Thyroid gland (tissue), 4 donors: Measurements from ENCODE around the gene MYH10. TPM values are rescaled to one million over a fixed set of nuclear protein-coding genes. Genes with fewer than 3 reads are reported as not detected.

Experiments used
- DNase-seq, 2 donors: peaks; one replicate each; pipeline ENCODE4 v3.0.0-alpha.2; 2019
- H3K27ac ChIP-seq, 3 donors: fragments of 200-600 bp; sonication (generic); 1 replicate in 2 of 3; 2 replicates in 1 of 3; pipeline ENCODE4 v1.5.1; 2016 to 2019; ENCODE audit warnings: mild to moderate bottlenecking in 1 of 3, moderate library complexity in 1 of 3
- H3K27me3 ChIP-seq: fragments of 200-600 bp; sonication (generic); one replicate; pipeline ENCODE4 v1.5.1; 2019
- H3K36me3 ChIP-seq, 2 donors: fragments of 200-600 bp; sonication (generic); one replicate each; pipeline ENCODE4 v1.5.1; 2016 to 2019
- H3K4me1 ChIP-seq, 2 donors: fragments of 200-600 bp; sonication (generic); one replicate each; pipeline ENCODE4 v1.5.1; 2017 to 2019
- H3K4me3 ChIP-seq, 3 donors: fragments of 200-600 bp; sonication (generic); replicated peaks in 1 of 3; 1 replicate in 2 of 3; 2 replicates in 1 of 3; pipeline ENCODE4 v1.5.1; 2016; ENCODE audit warnings: mild to moderate bottlenecking in 1 of 3
- H3K9me3 ChIP-seq: fragments of 200-600 bp; sonication (generic); one replicate; pipeline ENCODE4 v1.5.1; 2017
- POLR2A ChIP-seq, 2 donors: fragments of 450-650 bp; IDR thresholded peaks; one replicate each; pipeline ENCODE4 v1.6.1; 2017; ENCODE audit warnings: antibody characterized with exemption in 2 of 2, mild to moderate bottlenecking in 2 of 2, moderate library complexity in 1 of 2
- WGBS, 2 donors: methylation state at CpG; one replicate each; pipeline ENCODE4 v1.1.5; 2017; 5-methylcytosine and 5-hydroxymethylcytosine counted together
- intact Hi-C: fragments of 100-400 bp; cut with DNase I; formaldehyde crosslinking; loops from one replicate; pipeline ENCODE4 v1.15.1; 2023
- total RNA-seq, 4 donors: library from RNA; depleted of rRNA; stranded (reverse); fragments of >200 nt; gene quantifications; one replicate each; pipeline ENCODE4 v1.2.3, GENCODE V29; 2016
- TF ChIP-seq, protein P1 (sequence below), 6 experiments: fragments of 200-600 bp in 3 of 6; fragments of 450-650 bp in 3 of 6; sonication (generic) in 3 of 6; IDR thresholded peaks; one replicate each; pipeline ENCODE4 v1.5.1; 2016 to 2019; ENCODE audit warnings: antibody characterized with exemption in 6 of 6, mild to moderate bottlenecking in 2 of 6, inconsistent platforms in 1 of 6, moderate library complexity in 1 of 6

The MYH10 gene
- total RNA-seq, 4 donors from 2014 or later: 40.8 to 72.2 (median 44.2) TPM

DNA sequence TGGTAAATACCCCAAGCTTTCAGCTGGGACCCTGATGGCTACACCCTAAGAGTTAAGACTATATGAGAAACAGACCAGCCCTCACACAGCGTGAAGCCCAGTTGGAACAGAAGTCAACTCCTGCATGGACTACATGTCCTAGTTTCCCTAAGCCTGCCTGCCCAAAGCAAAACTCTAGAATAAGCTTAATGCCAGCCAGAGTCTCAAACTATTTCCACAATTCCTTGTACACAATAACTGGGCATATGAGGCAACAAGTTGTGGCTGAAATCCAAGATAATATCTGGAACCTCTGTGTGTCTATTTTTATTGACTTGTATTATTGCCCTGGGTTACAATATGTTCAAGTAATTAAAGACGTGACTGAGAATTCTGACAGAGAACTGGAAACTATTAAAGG lies 19.4 kb downstream of the MYH10 start:
- no peaks in the 10 kb centered on the region for H3K9me3 ChIP-seq
- H3K27me3 ChIP-seq: no peaks in the 10 kb centered on the region
- TF ChIP-seq, protein P1, sequence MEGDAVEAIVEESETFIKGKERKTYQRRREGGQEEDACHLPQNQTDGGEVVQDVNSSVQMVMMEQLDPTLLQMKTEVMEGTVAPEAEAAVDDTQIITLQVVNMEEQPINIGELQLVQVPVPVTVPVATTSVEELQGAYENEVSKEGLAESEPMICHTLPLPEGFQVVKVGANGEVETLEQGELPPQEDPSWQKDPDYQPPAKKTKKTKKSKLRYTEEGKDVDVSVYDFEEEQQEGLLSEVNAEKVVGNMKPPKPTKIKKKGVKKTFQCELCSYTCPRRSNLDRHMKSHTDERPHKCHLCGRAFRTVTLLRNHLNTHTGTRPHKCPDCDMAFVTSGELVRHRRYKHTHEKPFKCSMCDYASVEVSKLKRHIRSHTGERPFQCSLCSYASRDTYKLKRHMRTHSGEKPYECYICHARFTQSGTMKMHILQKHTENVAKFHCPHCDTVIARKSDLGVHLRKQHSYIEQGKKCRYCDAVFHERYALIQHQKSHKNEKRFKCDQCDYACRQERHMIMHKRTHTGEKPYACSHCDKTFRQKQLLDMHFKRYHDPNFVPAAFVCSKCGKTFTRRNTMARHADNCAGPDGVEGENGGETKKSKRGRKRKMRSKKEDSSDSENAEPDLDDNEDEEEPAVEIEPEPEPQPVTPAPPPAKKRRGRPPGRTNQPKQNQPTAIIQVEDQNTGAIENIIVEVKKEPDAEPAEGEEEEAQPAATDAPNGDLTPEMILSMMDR (IDR thresholded peaks at IDR 0.05): no peak
- no peak for TF ChIP-seq POLR2A (IDR thresholded peaks at IDR 0.05)
- H3K36me3 ChIP-seq: no peaks in the 10 kb centered on the region
- no peak overlapping the region for H3K27ac ChIP-seq
- H3K4me3 ChIP-seq: no peak overlapping the region
- whole genome bisulfite sequencing, 2 donors: 77 to 86% methylated on average over 2 of the region's 2 CpGs
- no peak for DNase-seq
- intact Hi-C loops: no loop called here
- peaks cover 7 to 22% of the 10 kb centered on the region in 2 donors for H3K4me1 ChIP-seq

DNA sequence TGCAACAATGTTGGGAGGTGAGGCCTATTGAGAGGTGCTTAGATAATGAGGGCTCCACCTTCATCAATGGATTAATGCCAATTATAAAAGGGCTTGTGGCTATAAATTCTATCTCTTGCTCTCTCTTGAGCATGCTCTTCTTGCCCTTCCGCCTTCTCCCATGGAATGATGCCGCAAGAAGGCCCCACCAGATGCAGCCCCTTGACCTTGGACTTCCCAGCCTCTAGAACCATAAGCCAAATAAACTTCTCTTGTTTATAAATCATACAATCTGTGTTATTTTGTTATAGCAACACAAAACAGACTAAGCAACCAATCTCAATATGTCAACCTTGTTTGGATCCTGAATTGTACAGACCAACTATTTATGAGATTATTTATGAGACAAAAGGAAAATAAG lies 20.0 kb downstream of the MYH10 start:
- no peak for DNase-seq
- Histone ChIP-seq H3K4me1 (peaks cover 12 to 24% of the 10 kb centered on the region in 2 donors), H3K27ac (no peak overlapping the region), H3K27me3 (no peaks in the 10 kb centered on the region), H3K36me3 (no peaks in the 10 kb centered on the region), H3K9me3 (no peaks in the 10 kb centered on the region), H3K4me3 (no peak overlapping the region)
- no peak for TF ChIP-seq POLR2A (IDR thresholded peaks at IDR 0.05)
- TF ChIP-seq, protein P1 (IDR thresholded peaks at IDR 0.05): no peak
- intact Hi-C loops: no loop called here
- 91 to 93% methylated on average over 2 of the region's 2 CpGs for WGBS, 2 donors

DNA sequence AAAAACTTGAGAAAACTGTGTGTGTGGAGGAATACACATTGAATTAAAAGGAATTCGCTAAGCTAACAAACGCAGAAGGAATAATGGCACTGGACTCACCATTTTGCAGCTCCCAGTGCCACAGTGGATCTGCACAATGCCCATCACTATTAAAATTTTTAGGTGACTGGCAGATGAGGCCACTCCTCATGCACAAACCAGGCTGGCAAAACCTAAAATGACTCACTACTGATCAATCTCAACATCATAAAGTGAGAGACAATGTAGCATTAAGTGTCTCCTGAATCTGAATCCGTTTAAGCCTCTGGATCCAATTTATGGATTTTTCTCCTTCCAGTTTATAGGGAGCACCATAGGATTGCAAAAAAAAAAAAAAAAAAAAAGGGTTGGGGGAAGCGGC lies 20.6 kb downstream of the MYH10 start:
- no peak overlapping the region for H3K27ac ChIP-seq

DNA sequence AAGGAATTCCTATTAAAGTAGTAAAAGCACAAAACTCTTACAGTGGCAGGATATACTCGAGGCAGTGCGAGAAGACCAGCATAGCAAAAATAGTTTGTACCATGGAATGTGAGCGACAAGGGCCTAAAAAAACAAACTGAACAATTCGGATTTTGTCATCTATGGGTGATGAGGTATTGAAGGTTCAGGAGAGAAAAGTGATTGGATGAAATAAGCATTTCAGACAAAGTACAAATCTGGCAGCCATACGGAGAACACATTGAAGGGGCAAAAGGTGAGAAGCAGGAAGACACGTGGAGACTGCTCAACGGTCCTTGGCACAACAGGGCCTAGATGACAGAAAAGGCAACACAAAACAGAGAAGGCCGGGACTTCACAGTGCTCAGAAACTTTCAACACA lies 22.5 kb downstream of the MYH10 start:
- intact Hi-C loops: no loop called here

More for the DNA sequence above, 20.6 kb downstream of the MYH10 start:
- DNase-seq: no peak
- no peak overlapping the region for H3K4me3 ChIP-seq
- H3K36me3 ChIP-seq: no peaks in the 10 kb centered on the region
- peaks cover 12 to 24% of the 10 kb centered on the region in 2 donors for H3K4me1 ChIP-seq
- 97 to 99% methylated on average over 4 of the region's 4 CpGs for WGBS, 2 donors
- H3K27me3 ChIP-seq: no peaks in the 10 kb centered on the region
- intact Hi-C loops: no loop called here
- no peaks in the 10 kb centered on the region for H3K9me3 ChIP-seq
- TF ChIP-seq, protein P1 (IDR thresholded peaks at IDR 0.05): no peak
- no peak for TF ChIP-seq POLR2A (IDR thresholded peaks at IDR 0.05)

DNA sequence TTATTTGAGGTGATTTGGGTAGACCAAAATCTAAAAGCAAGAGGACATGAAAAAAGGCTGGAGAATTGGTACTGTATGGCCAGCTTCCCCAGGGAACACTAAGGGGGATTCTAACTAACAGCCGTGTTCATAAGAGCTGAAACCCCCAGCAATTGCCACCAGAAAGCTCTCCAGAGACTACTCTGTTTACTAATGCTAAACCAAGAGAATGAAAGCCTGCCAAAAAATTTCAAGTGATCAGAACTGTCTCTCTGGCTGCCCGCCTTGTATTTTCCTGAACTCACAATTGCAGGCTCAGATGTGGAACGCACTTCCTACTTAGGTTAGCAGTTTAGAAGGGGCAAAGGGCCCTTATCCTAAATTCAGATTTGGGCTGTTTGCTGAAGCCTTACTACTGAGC lies 24.1 kb downstream of the MYH10 start:
- TF ChIP-seq POLR2A (IDR thresholded peaks at IDR 0.05): no peak
- TF ChIP-seq, protein P1 (IDR thresholded peaks at IDR 0.05): no peak
- no peak overlapping the region for H3K4me3 ChIP-seq
- H3K27ac ChIP-seq: peak overlapping the region; percentile 33 to 78 (median 48)
- no peaks in the 10 kb centered on the region for H3K27me3 ChIP-seq
- WGBS, 2 donors: 7 to 10% methylated on average over 3 of the region's 3 CpGs
- H3K4me1 ChIP-seq: peaks cover 12 to 24% of the 10 kb centered on the region in 2 donors
- H3K9me3 ChIP-seq: no peaks in the 10 kb centered on the region
- peak; percentile 55 to 65 for DNase-seq
- H3K36me3 ChIP-seq: no peaks in the 10 kb centered on the region
- intact Hi-C loops: no loop called here

More for the DNA sequence above, 22.5 kb downstream of the MYH10 start:
- Histone ChIP-seq H3K27ac (no peak overlapping the region), H3K27me3 (no peaks in the 10 kb centered on the region), H3K4me3 (no peak overlapping the region), H3K9me3 (no peaks in the 10 kb centered on the region), H3K4me1 (peaks cover 12 to 24% of the 10 kb centered on the region in 2 donors), H3K36me3 (no peaks in the 10 kb centered on the region)
- no peak for TF ChIP-seq POLR2A (IDR thresholded peaks at IDR 0.05)
- TF ChIP-seq, protein P1 (IDR thresholded peaks at IDR 0.05): no peak
- WGBS, 2 donors: 62 to 64% methylated on average over 8 of the region's 8 CpGs
- DNase-seq: no peak
